HG03469 (cell line): Measurements from ENCODE around the gene ORC5.
"Not testable (repeated sequence)": the region's sequence is repeated elsewhere in the genome, so short reads cannot be mapped to it uniquely, and the experiment has no call there.

Experiments used
- ATAC-seq: cut with Tn5 transposase; IDR thresholded peaks from one replicate; pipeline ENCODE4 v1.9.1; 2021; ENCODE audit warnings: mild to moderate bottlenecking, moderate library complexity, moderate number of reproducible peaks; ENCODE audit not compliant: unreplicated experiment

The ORC5 gene

GRCh38 chr7:104196161-104196560 is 11.7 kb downstream of the ORC5 start:
- ATAC-seq = no peak

- no peak for ATAC-seq
Observed at GRCh38 chr7:104192434-104192833, 15.4 kb downstream of the ORC5 start.

GRCh38 chr7:104185346-104185745 is 22.5 kb downstream of the ORC5 start:
- ATAC-seq = no peak

- ATAC-seq = no peak
Observed at GRCh38 chr7:104179178-104179577, 28.6 kb downstream of the ORC5 start.

- ATAC-seq = not testable (repeated sequence)
Observed at GRCh38 chr7:104177565-104178083, 30.2 kb downstream of the ORC5 start.

GRCh38 chr7:104176332-104176731 is 31.5 kb downstream of the ORC5 start:
- no peak for ATAC-seq

- ATAC-seq = no peak
Observed at GRCh38 chr7:104175361-104175984, 32.3 kb downstream of the ORC5 start.

- no peak for ATAC-seq
Observed at GRCh38 chr7:104174798-104175197, 33.0 kb downstream of the ORC5 start.

- no peak for ATAC-seq
Observed at GRCh38 chr7:104162081-104162480, 45.7 kb downstream of the ORC5 start.

GRCh38 chr7:104161244-104161643 is 46.6 kb downstream of the ORC5 start:
- ATAC-seq = no peak

GRCh38 chr7:104160375-104160774 is 47.4 kb downstream of the ORC5 start:
- no peak for ATAC-seq

GRCh38 chr7:104156842-104157277 is 51.0 kb downstream of the ORC5 start:
- no peak for ATAC-seq

- no peak for ATAC-seq
Observed at GRCh38 chr7:104153287-104153686, 54.5 kb downstream of the ORC5 start.

- no peak for ATAC-seq
Observed at GRCh38 chr7:104152468-104152867, 55.3 kb downstream of the ORC5 start.

- no peak for ATAC-seq
Observed at GRCh38 chr7:104150470-104150869, 57.3 kb downstream of the ORC5 start.

GRCh38 chr7:104149822-104150221 is 58.0 kb downstream of the ORC5 start:
- no peak for ATAC-seq

- ATAC-seq = no peak
Observed at GRCh38 chr7:104142147-104142546, 65.7 kb downstream of the ORC5 start.

- ATAC-seq = no peak
Observed at GRCh38 chr7:104137971-104138370, 69.8 kb downstream of the ORC5 start.

- no peak for ATAC-seq
Observed at GRCh38 chr7:104137511-104137910, 70.3 kb downstream of the ORC5 start.

GRCh38 chr7:104136981-104137380 is 70.8 kb downstream of the ORC5 start:
- ATAC-seq = no peak

- no peak for ATAC-seq
Observed at GRCh38 chr7:104136561-104136960, 71.3 kb downstream of the ORC5 start.

GRCh38 chr7:104135760-104136558 is 71.9 kb downstream of the ORC5 start:
- no peak for ATAC-seq
